Activated CD8-positive, alpha-beta memory T cell treated with anti-CD3 and anti-CD28 coated beads, Interleukin-2, amount 50 U/mL, for 24 hours (primary cell): ENCODE measurements around the gene HPSE2.

Source experiments
- DNase-seq: peaks from one replicate; pipeline ENCODE4 v3.0.0-alpha.2; 2020; ENCODE audit errors: extremely low read depth

HPSE2 gene

GRCh38 chr10:98465866-98466265, 769.8 kb downstream of the HPSE2 start:
- no peak for DNase-seq

- DNase-seq = no peak
Observed at GRCh38 chr10:98463976-98464754, 771.5 kb downstream of the HPSE2 start.

- no peak for DNase-seq
Observed at GRCh38 chr10:98463016-98463415, 772.6 kb downstream of the HPSE2 start.

GRCh38 chr10:98461500-98461842, 774.2 kb downstream of the HPSE2 start:
- DNase-seq = no peak

- no peak for DNase-seq
Observed at GRCh38 chr10:98460837-98461499, 774.7 kb downstream of the HPSE2 start.

- no peak for DNase-seq
Observed at GRCh38 chr10:98458809-98459784, 776.6 kb downstream of the HPSE2 start.

- DNase-seq = no peak
Observed at GRCh38 chr10:98457721-98458120, 777.9 kb downstream of the HPSE2 start.

- DNase-seq = no peak
Observed at GRCh38 chr10:98456686-98457482, 778.8 kb downstream of the HPSE2 start.

- DNase-seq = no peak
Observed at GRCh38 chr10:98456043-98456570, 779.5 kb downstream of the HPSE2 start.

- DNase-seq = no peak
Observed at GRCh38 chr10:98453729-98454128, 781.9 kb downstream of the HPSE2 start.

- DNase-seq = no peak
Observed at GRCh38 chr10:98450618-98451017, 785.0 kb downstream of the HPSE2 start.

- DNase-seq = no peak
Observed at GRCh38 chr10:98449287-98449686, 786.4 kb downstream of the HPSE2 start.

GRCh38 chr10:98446661-98447221, 788.9 kb downstream of the HPSE2 start, which contains the start of gene HPS1:
HPS1 (minus strand) TSS chr10:98446935; CDS start chr10:98443240, 3,695 bp downstream.
- DNase-seq = peak; percentile 52

- no peak for DNase-seq
Observed at GRCh38 chr10:98446151-98446660, 789.4 kb downstream of the HPSE2 start.

- no peak for DNase-seq
Observed at GRCh38 chr10:98445200-98445812, 790.3 kb downstream of the HPSE2 start.

GRCh38 chr10:98444314-98445006, 791.2 kb downstream of the HPSE2 start:
- no peak for DNase-seq

GRCh38 chr10:98438715-98439114, 796.9 kb downstream of the HPSE2 start:
- DNase-seq = no peak

- no peak for DNase-seq
Observed at GRCh38 chr10:98436704-98437103, 798.9 kb downstream of the HPSE2 start.

- no peak for DNase-seq
Observed at GRCh38 chr10:98435178-98435577, 800.5 kb downstream of the HPSE2 start.
